H9 (cell line): ENCODE measurements around the gene APLF. TPM values are rescaled to one million over a fixed set of nuclear protein-coding genes. Genes with fewer than 3 reads are reported as not detected.
A peak's percentile ranks its signal among the peaks of the same experiment; 100 is the strongest.

Experiments used
- DNase-seq: peaks from one replicate; pipeline ENCODE4 v3.0.0-alpha.2; 2017
- H2AFZ ChIP-seq: one replicate; pipeline ENCODE4 v1.6.1; 2013; ENCODE audit warnings: mild to moderate bottlenecking, low read length, control low read depth, moderate library complexity
- H2AK5ac ChIP-seq: 2 replicates; pipeline ENCODE4 v1.6.1; 2013; ENCODE audit warnings: low read length, control low read depth, mixed read lengths; ENCODE audit not compliant: insufficient read length
- H2BK120ac ChIP-seq: one replicate; pipeline ENCODE4 v1.6.1; 2013; ENCODE audit warnings: low read depth, mild to moderate bottlenecking, low read length, control low read depth, inconsistent platforms; ENCODE audit not compliant: poor library complexity, severe bottlenecking
- H2BK12ac ChIP-seq: 2 replicates; pipeline ENCODE4 v1.6.1; 2013; ENCODE audit warnings: low read length, control low read depth, mixed read lengths, low read depth; ENCODE audit not compliant: insufficient read length
- H2BK15ac ChIP-seq: 2 replicates; pipeline ENCODE4 v1.6.1; 2013; ENCODE audit warnings: low read depth, low read length, control low read depth
- H2BK20ac ChIP-seq: one replicate; pipeline ENCODE4 v1.6.1; 2013; ENCODE audit warnings: low read depth, mild to moderate bottlenecking, low read length, control low read depth, inconsistent platforms; ENCODE audit not compliant: poor library complexity, severe bottlenecking
- H2BK5ac ChIP-seq: 2 replicates; pipeline ENCODE4 v1.6.1; 2013; ENCODE audit warnings: low read length, control low read depth, mixed read lengths; ENCODE audit not compliant: insufficient read length
- H3K14ac ChIP-seq: 2 replicates; pipeline ENCODE4 v1.6.1; 2013; ENCODE audit warnings: low read length, control low read depth; ENCODE audit not compliant: insufficient read depth
- H3K18ac ChIP-seq: 2 replicates; pipeline ENCODE4 v1.6.1; 2013; ENCODE audit warnings: low read depth, mild to moderate bottlenecking, mixed read lengths, low read length, control low read depth; ENCODE audit not compliant: insufficient read length
- H3K23ac ChIP-seq: 2 replicates; pipeline ENCODE4 v1.6.1; 2013; ENCODE audit warnings: low read length, control low read depth, mixed read lengths, low read depth; ENCODE audit not compliant: insufficient read length
- H3K23me2 ChIP-seq: 2 replicates; pipeline ENCODE4 v1.6.1; 2013; ENCODE audit warnings: low read depth, mild to moderate bottlenecking, mixed read lengths, low read length, control low read depth; ENCODE audit not compliant: insufficient read length, poor library complexity, severe bottlenecking
- H3K27ac ChIP-seq: 2 replicates; pipeline ENCODE4 v1.5.1; 2013; ENCODE audit warnings: low read length, control low read depth, mixed read lengths, low read depth; ENCODE audit not compliant: insufficient read length
- H3K27me3 ChIP-seq: 2 replicates; pipeline ENCODE4 v1.6.1; 2013; ENCODE audit warnings: low read length, control low read depth, inconsistent platforms; ENCODE audit not compliant: insufficient read depth
- H3K4ac ChIP-seq: 2 replicates; pipeline ENCODE4 v1.6.1; 2013; ENCODE audit warnings: low read depth, mild to moderate bottlenecking, control low read depth, inconsistent platforms, low read length, moderate library complexity
- H3K4me1 ChIP-seq: 2 replicates; pipeline ENCODE4 v1.6.1; 2013; ENCODE audit warnings: low read length, control low read depth, inconsistent platforms; ENCODE audit not compliant: insufficient read depth
- H3K4me2 ChIP-seq: 2 replicates; pipeline ENCODE4 v1.6.1; 2013; ENCODE audit warnings: low read length, control low read depth, mixed read lengths; ENCODE audit not compliant: insufficient read length, insufficient read depth
- H3K56ac ChIP-seq: 2 replicates; pipeline ENCODE4 v1.6.1; 2013; ENCODE audit warnings: low read depth, mild to moderate bottlenecking, mixed read lengths, low read length, control low read depth; ENCODE audit not compliant: insufficient read length
- H3K79me1 ChIP-seq: 2 replicates; pipeline ENCODE4 v1.6.1; 2013; ENCODE audit warnings: low read depth, mild to moderate bottlenecking, moderate library complexity, low read length, control low read depth, inconsistent platforms; ENCODE audit not compliant: insufficient read depth, poor library complexity, severe bottlenecking
- H3K79me2 ChIP-seq: 2 replicates; pipeline ENCODE4 v1.6.1; 2013; ENCODE audit warnings: low read length, control low read depth, inconsistent platforms; ENCODE audit not compliant: insufficient read depth
- H3K9ac ChIP-seq: 2 replicates; pipeline ENCODE4 v1.6.1; 2013; ENCODE audit warnings: low read length, control low read depth, mixed read lengths; ENCODE audit not compliant: insufficient read length; ENCODE audit errors: extremely low read depth
- H3K9me3 ChIP-seq: one replicate; pipeline ENCODE4 v1.6.1; 2013; ENCODE audit warnings: low read depth, low read length, inconsistent platforms; ENCODE audit not compliant: control insufficient read depth
- H3T11ph ChIP-seq: one replicate; pipeline ENCODE4 v1.6.1; 2013; ENCODE audit warnings: mild to moderate bottlenecking, low read length, control low read depth, inconsistent platforms
- H4K20me1 ChIP-seq: one replicate; pipeline ENCODE4 v1.6.1; 2013; ENCODE audit not compliant: control insufficient read depth, insufficient read length, insufficient read depth
- H4K5ac ChIP-seq: 2 replicates; pipeline ENCODE4 v1.6.1; 2013; ENCODE audit warnings: low read depth, mild to moderate bottlenecking, mixed read lengths, low read length, control low read depth; ENCODE audit not compliant: insufficient read length
- H4K8ac ChIP-seq: replicated peaks from 2 replicates; pipeline ENCODE4 v1.6.1; 2013; ENCODE audit warnings: low read length, control low read depth, mixed read lengths, low read depth; ENCODE audit not compliant: insufficient read length
- H4K91ac ChIP-seq: 2 replicates; pipeline ENCODE4 v1.6.1; 2013; ENCODE audit warnings: low read depth, mild to moderate bottlenecking, moderate library complexity, mixed read lengths, low read length, control low read depth; ENCODE audit not compliant: insufficient read length
- H3K27ac Mint-ChIP-seq, 3 experiments: 2 replicates in 2 of 3; 3 replicates in 1 of 3; pipeline ENCODE4 v1.8.0; 2020 to 2021; ENCODE audit warnings: mixed read lengths in 3 of 3, mild to moderate bottlenecking in 1 of 3, moderate library complexity in 1 of 3
- H3K27me3 Mint-ChIP-seq: 2 replicates; pipeline ENCODE4 v1.8.0; 2021; ENCODE audit warnings: low read depth, mild to moderate bottlenecking, moderate library complexity, mixed read lengths
- H3K36me3 Mint-ChIP-seq, 3 experiments: 2 replicates in 2 of 3; 3 replicates in 1 of 3; pipeline ENCODE4 v1.8.0; 2020 to 2021; ENCODE audit warnings: low read depth in 3 of 3, mixed read lengths in 3 of 3; ENCODE audit not compliant: insufficient read depth in 1 of 3
- H3K4me1 Mint-ChIP-seq, 2 experiments: 2 replicates each; pipeline ENCODE4 v1.8.0; 2020; ENCODE audit warnings: mixed read lengths in 2 of 2
- H3K4me3 Mint-ChIP-seq, 2 experiments: 2 replicates in 1 of 2; 3 replicates in 1 of 2; pipeline ENCODE4 v1.8.0; 2020 to 2021; ENCODE audit warnings: mild to moderate bottlenecking in 2 of 2, mixed read lengths in 2 of 2, moderate library complexity in 1 of 2
- H3K9me3 Mint-ChIP-seq, 2 experiments: 2 replicates in 1 of 2; 3 replicates in 1 of 2; pipeline ENCODE4 v1.8.0; 2020; ENCODE audit warnings: mild to moderate bottlenecking in 2 of 2, mixed read lengths in 2 of 2, moderate library complexity in 1 of 2
- CTCF ChIP-seq: fragments of 200-600 bp; sonication (generic); conservative IDR thresholded peaks from 3 replicates; pipeline ENCODE4 v1.8.0; 2021; ENCODE audit warnings: antibody characterized with exemption, mild to moderate bottlenecking
- WGBS: extraction: QIAGEN DNeasy Blood & Tissue Kit; methylation state at CpG from one replicate; pipeline ENCODE4 v1.1.7; 2013; ENCODE audit warnings: missing lambda C conversion rate, low lambda C conversion rate, mixed read lengths; ENCODE audit not compliant: insufficient read length; ENCODE audit errors: extremely low coverage; 5-methylcytosine and 5-hydroxymethylcytosine counted together
- total RNA-seq: library from RNA; stranded (reverse); gene quantifications from 2 replicates; pipeline ENCODE4 v1.2.1, GENCODE V29; 2021

The APLF gene
- total RNA-seq, 1 experiment from 2014 or later, result 3.7 TPM

GRCh38 chr2:68466361-68466777 is 1.0 kb upstream of the APLF start:
- no CpG with 5 or more reads among the region's 11 CpGs for WGBS
- peak overlapping the region; percentile 52 for H3K4me2 ChIP-seq
- no peaks in the 10 kb centered on the region for H4K20me1 ChIP-seq
- H3K27ac Mint-ChIP-seq, result no peak overlapping the region
- no peak overlapping the region for H3K14ac ChIP-seq
- H2BK120ac ChIP-seq, result no peak overlapping the region
- no peak overlapping the region for H2BK12ac ChIP-seq
- peaks cover 9 to 21% of the 10 kb centered on the region in 2 experiments for H3K4me1 Mint-ChIP-seq
- no peaks in the 10 kb centered on the region for H3K4me1 ChIP-seq
- peaks cover 3% of the 10 kb centered on the region for H3K23me2 ChIP-seq
- no peaks in the 10 kb centered on the region for H3K79me1 ChIP-seq
- peak overlapping the region; percentile 34 for H3K9ac ChIP-seq
- H2BK20ac ChIP-seq, result no peak overlapping the region
- H4K91ac ChIP-seq, result no peak overlapping the region
- H3K4me3 Mint-ChIP-seq, result peak overlapping the region; percentile 95 to 97
- no peak overlapping the region for H2BK15ac ChIP-seq
- no peaks in the 10 kb centered on the region for H3K9me3 ChIP-seq
- no peak overlapping the region for H2BK5ac ChIP-seq
- no peak for DNase-seq
- H3K36me3 Mint-ChIP-seq, result no peaks in the 10 kb centered on the region
- H3K9me3 Mint-ChIP-seq, result no peaks in the 10 kb centered on the region
- no peak overlapping the region for H2AFZ ChIP-seq
- no peaks in the 10 kb centered on the region for H3K27me3 Mint-ChIP-seq
- no peaks in the 10 kb centered on the region for H3K79me2 ChIP-seq
- no peak for TF ChIP-seq CTCF
- H3K18ac ChIP-seq, result no peak overlapping the region
- H4K8ac ChIP-seq, result no peak overlapping the region
- H3K23ac ChIP-seq, result no peak overlapping the region
- H2AK5ac ChIP-seq, result no peak overlapping the region
- no peaks in the 10 kb centered on the region for H3K27me3 ChIP-seq
- no peak overlapping the region for H3K56ac ChIP-seq
- H3K27ac ChIP-seq, result no peak overlapping the region
- H3T11ph ChIP-seq, result no peak overlapping the region
- no peak overlapping the region for H4K5ac ChIP-seq
- no peak overlapping the region for H3K4ac ChIP-seq
